HEK293 (cell line): ENCODE measurements around the gene METRNL.

ENCODE experiments used
- EGR2 ChIP-seq: fragments of 450-650 bp; formaldehyde crosslinking; IDR thresholded peaks from 2 replicates; pipeline ENCODE4 v1.5.1; 2016; ENCODE audit warnings: low read depth, missing biosample characterization, missing genetic modification characterization
- GLIS2 ChIP-seq: fragments of 450-650 bp; formaldehyde crosslinking; IDR thresholded peaks from 2 replicates; pipeline ENCODE4 v1.5.1; 2016; ENCODE audit warnings: missing biosample characterization, missing genetic modification characterization
- HIC1 ChIP-seq: fragments of 450-650 bp; formaldehyde crosslinking; IDR thresholded peaks from 2 replicates; pipeline ENCODE4 v1.5.1; 2016; ENCODE audit warnings: missing biosample characterization, missing genetic modification characterization
- KLF17 ChIP-seq: fragments of 450-650 bp; formaldehyde crosslinking; IDR thresholded peaks from 2 replicates; pipeline ENCODE4 v1.5.1; 2016; ENCODE audit warnings: missing biosample characterization, missing genetic modification characterization
- PATZ1 ChIP-seq: fragments of 450-650 bp; formaldehyde crosslinking; IDR thresholded peaks from 2 replicates; pipeline ENCODE4 v1.5.1; 2016; ENCODE audit warnings: missing biosample characterization, missing genetic modification characterization
- SP2 ChIP-seq: fragments of 450-650 bp; formaldehyde crosslinking; IDR thresholded peaks from 2 replicates; pipeline ENCODE4 v1.5.1; 2016; ENCODE audit warnings: missing biosample characterization, missing genetic modification characterization
- SP7 ChIP-seq: fragments of 450-650 bp; formaldehyde crosslinking; IDR thresholded peaks from 2 replicates; pipeline ENCODE4 v1.5.1; 2016; ENCODE audit warnings: missing biosample characterization, missing genetic modification characterization
- WT1 ChIP-seq: fragments of 450-650 bp; formaldehyde crosslinking; IDR thresholded peaks from 2 replicates; pipeline ENCODE4 v1.5.1; 2016; ENCODE audit warnings: missing biosample characterization, missing genetic modification characterization
- ZBTB10 ChIP-seq: fragments of 450-650 bp; formaldehyde crosslinking; IDR thresholded peaks from 2 replicates; pipeline ENCODE4 v1.5.1; 2016; ENCODE audit warnings: missing biosample characterization, missing genetic modification characterization
- ZBTB26 ChIP-seq: fragments of 450-650 bp; formaldehyde crosslinking; optimal IDR thresholded peaks from 2 replicates; pipeline ENCODE3; 2016; ENCODE audit warnings: missing biosample characterization, mild to moderate bottlenecking, missing genetic modification characterization
- ZBTB48 ChIP-seq: fragments of 450-650 bp; formaldehyde crosslinking; IDR thresholded peaks from 2 replicates; pipeline ENCODE4 v1.5.1; 2016; ENCODE audit warnings: missing biosample characterization, missing genetic modification characterization
- ZFHX2 ChIP-seq: fragments of 450-650 bp; formaldehyde crosslinking; conservative IDR thresholded peaks from 2 replicates; pipeline ENCODE4 v1.5.1; 2016; ENCODE audit warnings: missing biosample characterization, missing genetic modification characterization
- ZFP69B ChIP-seq: fragments of 450-650 bp; formaldehyde crosslinking; IDR thresholded peaks from 2 replicates; pipeline ENCODE4 v1.5.1; 2016; ENCODE audit warnings: missing biosample characterization, missing genetic modification characterization
- ZNF449 ChIP-seq: fragments of 450-650 bp; formaldehyde crosslinking; IDR thresholded peaks from 2 replicates; pipeline ENCODE4 v1.5.1; 2017; ENCODE audit warnings: missing biosample characterization, mild to moderate bottlenecking, missing genetic modification characterization, moderate library complexity
- ZNF488 ChIP-seq: fragments of 450-650 bp; formaldehyde crosslinking; IDR thresholded peaks from 2 replicates; pipeline ENCODE4 v1.5.1; 2016; ENCODE audit warnings: missing biosample characterization, missing genetic modification characterization
- ZNF518A ChIP-seq: fragments of 450-650 bp; formaldehyde crosslinking; conservative IDR thresholded peaks from 2 replicates; pipeline ENCODE4 v1.5.1; 2016; ENCODE audit warnings: low read depth, missing biosample characterization, missing genetic modification characterization
- ZNF664 ChIP-seq: fragments of 450-650 bp; formaldehyde crosslinking; IDR thresholded peaks from 2 replicates; pipeline ENCODE4 v1.5.1; 2016; ENCODE audit warnings: missing biosample characterization, missing genetic modification characterization
- ZNF747 ChIP-seq: fragments of 450-650 bp; formaldehyde crosslinking; IDR thresholded peaks from 2 replicates; pipeline ENCODE4 v1.5.1; 2016; ENCODE audit warnings: missing biosample characterization, missing genetic modification characterization
- ZNF792 ChIP-seq: fragments of 450-650 bp; formaldehyde crosslinking; IDR thresholded peaks from 2 replicates; pipeline ENCODE4 v1.5.1; 2016; ENCODE audit warnings: missing biosample characterization, missing genetic modification characterization
- ZSCAN23 ChIP-seq: fragments of 450-650 bp; formaldehyde crosslinking; IDR thresholded peaks from 2 replicates; pipeline ENCODE4 v1.5.1; 2016; ENCODE audit warnings: missing biosample characterization, missing genetic modification characterization

METRNL gene

GRCh38 chr17:83073389-83074063 lies 5.9 kb upstream of the METRNL start (continued):
- TF ChIP-seq KLF17 (tag by site-specific recombination) (peak; percentile 90), ZNF747 (tag by site-specific recombination) (no peak), ZNF488 (tag by site-specific recombination) (no peak), WT1 (tag by site-specific recombination) (peak; percentile 42; the same call in 1 of the 2 replicates), SP7 (tag by site-specific recombination) (0 out of 2 replicates have a peak, but pooled peaks have one; percentile 33), SP2 (tag by site-specific recombination) (peak; percentile 38; the same call in 1 of the 2 replicates), ZNF664 (tag by site-specific recombination) (no peak), ZFP69B (tag by site-specific recombination) (peak; percentile 79; the same call in 1 of the 2 replicates), ZNF792 (tag by site-specific recombination) (no peak), HIC1 (0 out of 2 replicates have a peak, but pooled peaks have one; percentile 34), ZBTB10 (tag by site-specific recombination) (no peak), ZNF518A (no peak), GLIS2 (tag by site-specific recombination) (peak; percentile 82; the same call in 1 of the 2 replicates), ZBTB26 (tag by site-specific recombination) (peak; percentile 14), ZSCAN23 (tag by site-specific recombination) (no peak), EGR2 (tag by site-specific recombination) (peak; percentile 90), ZBTB48 (tag by site-specific recombination) (no peak), PATZ1 (tag by site-specific recombination) (peak; percentile 51), ZNF449 (tag by site-specific recombination) (no peak), ZFHX2 (peak; percentile 95)
